ENCODE results near the gene PTCD2.

Gene PTCD2

DNA sequence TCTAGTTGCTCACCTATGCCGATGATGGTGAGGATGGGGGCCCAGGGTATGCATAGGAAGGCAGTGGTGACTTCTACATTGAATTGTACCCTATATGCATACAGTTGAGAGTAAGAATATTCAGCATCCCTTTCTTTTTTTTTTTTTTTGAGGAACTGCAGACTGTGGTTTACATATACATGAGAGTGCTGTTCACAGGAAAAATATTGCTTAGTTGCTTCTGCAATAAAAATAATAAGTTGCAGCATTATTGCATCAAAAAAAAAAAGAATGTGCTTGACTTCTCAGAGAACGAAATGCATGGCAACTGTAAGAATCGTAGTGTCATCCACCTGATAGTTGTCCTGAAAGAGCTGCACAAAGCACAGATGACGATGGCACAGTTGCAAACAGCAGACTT lies 52.8 kb downstream of the PTCD2 start:
- H3K4me1 ChIP-seq (ENCODE audit: insufficient read depth, low read length), result no peaks in the 10 kb centered on the region
- H3K4me3 ChIP-seq (ENCODE audit: low read depth in 1 of 2, low read length in 2 of 2), result no peak overlapping the region
- H3K9me3 ChIP-seq (ENCODE audit: low read length), result no peaks in the 10 kb centered on the region
- H3K9ac ChIP-seq (ENCODE audit: low read length), result no peak overlapping the region
- H3K27me3 ChIP-seq (ENCODE audit: control insufficient read depth in 1 of 2, insufficient read depth in 2 of 2, low read length in 2 of 2), result no peaks in the 10 kb centered on the region
- no peaks in the 10 kb centered on the region for H3K36me3 ChIP-seq (ENCODE audit: insufficient read depth, low read length)
- H3K27ac ChIP-seq (ENCODE audit: low read depth, low read length), result no peak overlapping the region

DNA sequence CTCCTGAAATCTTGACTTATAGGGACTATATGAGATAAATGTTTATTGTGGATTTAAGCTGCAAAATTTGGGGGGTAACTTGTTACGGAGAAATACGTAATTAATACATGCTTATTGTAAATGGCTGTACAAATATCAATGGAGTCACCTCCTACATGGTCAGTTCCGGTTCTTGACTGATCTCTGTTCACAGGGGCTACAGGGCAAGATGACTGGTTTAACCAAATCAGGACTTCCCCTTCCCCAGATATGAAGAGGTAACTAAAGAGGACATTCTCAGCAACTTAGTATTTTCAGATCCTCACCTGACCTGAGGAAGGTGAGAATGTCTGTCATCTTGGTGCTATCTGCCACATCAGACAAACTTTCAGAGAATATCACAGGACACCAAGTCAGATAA lies 54.7 kb downstream of the PTCD2 start:
- no peak overlapping the region for H3K27ac ChIP-seq (ENCODE audit: low read depth, low read length)
- no peaks in the 10 kb centered on the region for H3K36me3 ChIP-seq (ENCODE audit: insufficient read depth, low read length)
- H3K4me1 ChIP-seq (ENCODE audit: insufficient read depth, low read length), result no peaks in the 10 kb centered on the region
- no peaks in the 10 kb centered on the region for H3K9me3 ChIP-seq (ENCODE audit: low read length)
- no peak overlapping the region for H3K9ac ChIP-seq (ENCODE audit: low read length)
- H3K27me3 ChIP-seq (ENCODE audit: control insufficient read depth in 1 of 2, insufficient read depth in 2 of 2, low read length in 2 of 2), result no peaks in the 10 kb centered on the region
- H3K4me3 ChIP-seq (ENCODE audit: low read depth in 1 of 2, low read length in 2 of 2), result no peak overlapping the region

DNA sequence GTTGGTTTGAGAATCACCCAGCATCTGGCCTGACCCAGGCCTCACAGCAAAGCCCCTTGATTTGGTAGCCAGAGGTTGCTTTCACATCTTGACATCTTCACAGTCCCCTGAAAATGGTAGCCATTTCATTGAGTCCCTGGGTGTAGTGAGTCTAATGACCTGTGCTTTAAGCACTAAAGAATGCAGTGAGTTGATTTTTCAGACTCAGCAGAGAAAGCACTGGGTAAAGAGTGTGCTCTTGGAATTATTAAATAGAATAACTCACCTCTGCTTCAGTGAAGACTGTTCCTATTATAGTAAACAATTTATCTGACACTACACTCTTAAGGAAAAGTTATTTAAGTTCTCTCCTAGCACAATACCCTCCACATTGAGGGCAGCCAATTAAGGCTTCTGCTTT lies 56.2 kb downstream of the PTCD2 start:
- Histone ChIP-seq H3K9ac (ENCODE audit: low read length) (no peak overlapping the region), H3K9me3 (ENCODE audit: low read length) (no peaks in the 10 kb centered on the region), H3K4me3 (ENCODE audit: low read depth in 1 of 2, low read length in 2 of 2) (no peak overlapping the region), H3K36me3 (ENCODE audit: insufficient read depth, low read length) (no peaks in the 10 kb centered on the region), H3K27me3 (ENCODE audit: control insufficient read depth in 1 of 2, insufficient read depth in 2 of 2, low read length in 2 of 2) (no peaks in the 10 kb centered on the region), H3K4me1 (ENCODE audit: insufficient read depth, low read length) (no peaks in the 10 kb centered on the region), H3K27ac (ENCODE audit: low read depth, low read length) (no peak overlapping the region)

DNA sequence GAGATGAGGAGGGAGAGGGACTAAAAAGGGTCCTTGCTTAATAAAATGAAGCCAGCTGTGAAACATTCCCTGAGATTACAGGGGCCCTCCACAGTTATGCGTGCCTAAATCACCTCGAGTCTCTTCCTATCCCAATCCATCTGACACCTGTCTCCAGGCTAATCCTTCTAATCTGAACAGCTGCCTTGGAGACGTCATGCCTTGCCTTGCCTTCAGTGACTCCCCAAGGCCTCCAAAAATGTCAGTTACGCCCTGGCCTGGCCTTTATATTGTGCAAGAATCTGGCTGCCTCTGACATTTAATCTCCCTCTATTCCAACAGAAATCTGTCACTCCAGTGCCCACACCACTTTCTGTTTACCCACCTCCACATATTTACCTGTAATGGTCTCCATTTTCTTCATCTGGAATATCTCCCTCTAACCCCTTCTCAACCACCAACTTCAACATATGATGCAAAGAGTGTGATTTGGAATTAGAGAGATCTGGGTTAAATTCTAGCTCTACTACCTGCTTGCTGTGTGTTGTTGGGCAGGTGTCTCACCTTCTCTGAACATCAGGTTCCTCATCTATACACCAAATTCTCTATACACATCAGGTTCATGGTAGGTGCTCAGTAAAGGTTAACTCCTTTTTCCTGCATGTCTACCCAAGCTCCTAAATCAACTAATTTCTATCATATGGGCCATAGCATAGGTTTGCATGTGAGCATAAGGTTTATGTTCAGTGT lies 57.9 kb downstream of the PTCD2 start:
- Histone ChIP-seq H3K27ac (ENCODE audit: low read depth, low read length) (no peak overlapping the region), H3K4me3 (ENCODE audit: low read depth in 1 of 2, low read length in 2 of 2) (no peak overlapping the region), H3K9me3 (ENCODE audit: low read length) (no peaks in the 10 kb centered on the region), H3K27me3 (ENCODE audit: control insufficient read depth in 1 of 2, insufficient read depth in 2 of 2, low read length in 2 of 2) (no peaks in the 10 kb centered on the region), H3K36me3 (ENCODE audit: insufficient read depth, low read length) (no peaks in the 10 kb centered on the region), H3K9ac (ENCODE audit: low read length) (no peak overlapping the region), H3K4me1 (ENCODE audit: insufficient read depth, low read length) (no peaks in the 10 kb centered on the region)

DNA sequence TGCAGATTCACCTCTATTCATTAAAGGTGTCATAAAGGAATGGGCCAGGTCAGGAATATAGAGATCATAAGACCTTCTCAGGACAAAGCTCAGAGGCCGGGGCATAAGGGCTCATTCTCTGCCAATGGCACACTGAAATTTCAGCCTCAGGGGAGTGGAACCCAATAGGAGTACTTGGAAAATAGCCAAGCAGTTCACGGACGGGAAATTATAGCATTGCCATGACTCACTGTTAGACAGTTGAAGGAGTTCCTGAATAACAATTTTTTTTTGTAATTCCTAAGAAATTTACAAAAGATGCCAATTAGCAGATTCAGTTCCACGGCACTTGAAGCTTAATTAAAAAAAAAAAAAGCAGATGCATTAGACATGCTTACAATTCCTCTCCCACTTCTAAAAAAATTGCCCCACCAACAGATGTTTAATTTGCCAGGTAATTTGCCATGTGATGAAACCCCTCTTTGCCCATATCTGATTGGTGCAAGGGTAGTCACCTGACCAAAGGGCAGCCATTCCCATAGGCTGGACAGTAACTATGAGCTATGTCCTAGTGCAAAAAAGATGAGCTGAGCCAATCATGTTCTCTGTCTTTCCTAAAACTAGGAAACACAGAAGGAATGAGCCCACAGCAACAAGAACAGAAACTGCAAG lies 58.6 kb downstream of the PTCD2 start:
- Histone ChIP-seq H3K27ac (ENCODE audit: low read depth, low read length) (no peak overlapping the region), H3K27me3 (ENCODE audit: control insufficient read depth in 1 of 2, insufficient read depth in 2 of 2, low read length in 2 of 2) (no peaks in the 10 kb centered on the region), H3K4me1 (ENCODE audit: insufficient read depth, low read length) (no peaks in the 10 kb centered on the region), H3K9me3 (ENCODE audit: low read length) (no peaks in the 10 kb centered on the region), H3K36me3 (ENCODE audit: insufficient read depth, low read length) (no peaks in the 10 kb centered on the region), H3K4me3 (ENCODE audit: low read depth in 1 of 2, low read length in 2 of 2) (no peak overlapping the region), H3K9ac (ENCODE audit: low read length) (no peak overlapping the region)

DNA sequence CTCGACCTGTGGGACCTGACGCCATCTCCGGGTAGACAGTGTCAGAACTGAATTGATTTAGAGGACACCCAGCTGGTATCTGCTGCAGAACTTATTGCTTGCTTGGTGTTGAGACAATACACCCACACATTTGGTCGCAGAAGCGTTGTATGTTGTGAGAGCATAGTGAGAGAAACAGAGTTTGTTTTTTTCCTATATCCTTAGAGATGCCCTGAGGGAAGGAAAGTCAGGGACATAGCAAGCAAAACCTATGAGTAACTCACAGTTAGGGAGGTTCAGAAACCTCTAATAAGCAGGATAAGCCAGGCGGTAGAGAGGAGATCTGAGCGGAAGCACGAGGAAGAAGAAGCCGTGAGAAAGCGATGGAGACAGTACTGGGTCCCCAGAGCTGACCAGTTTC lies 59.8 kb downstream of the PTCD2 start:
- Histone ChIP-seq H3K4me1 (ENCODE audit: insufficient read depth, low read length) (no peaks in the 10 kb centered on the region), H3K9me3 (ENCODE audit: low read length) (no peaks in the 10 kb centered on the region), H3K27ac (ENCODE audit: low read depth, low read length) (no peak overlapping the region), H3K27me3 (ENCODE audit: control insufficient read depth in 1 of 2, insufficient read depth in 2 of 2, low read length in 2 of 2) (no peaks in the 10 kb centered on the region), H3K4me3 (ENCODE audit: low read depth in 1 of 2, low read length in 2 of 2) (no peak overlapping the region), H3K36me3 (ENCODE audit: insufficient read depth, low read length) (no peaks in the 10 kb centered on the region), H3K9ac (ENCODE audit: low read length) (no peak overlapping the region)

DNA sequence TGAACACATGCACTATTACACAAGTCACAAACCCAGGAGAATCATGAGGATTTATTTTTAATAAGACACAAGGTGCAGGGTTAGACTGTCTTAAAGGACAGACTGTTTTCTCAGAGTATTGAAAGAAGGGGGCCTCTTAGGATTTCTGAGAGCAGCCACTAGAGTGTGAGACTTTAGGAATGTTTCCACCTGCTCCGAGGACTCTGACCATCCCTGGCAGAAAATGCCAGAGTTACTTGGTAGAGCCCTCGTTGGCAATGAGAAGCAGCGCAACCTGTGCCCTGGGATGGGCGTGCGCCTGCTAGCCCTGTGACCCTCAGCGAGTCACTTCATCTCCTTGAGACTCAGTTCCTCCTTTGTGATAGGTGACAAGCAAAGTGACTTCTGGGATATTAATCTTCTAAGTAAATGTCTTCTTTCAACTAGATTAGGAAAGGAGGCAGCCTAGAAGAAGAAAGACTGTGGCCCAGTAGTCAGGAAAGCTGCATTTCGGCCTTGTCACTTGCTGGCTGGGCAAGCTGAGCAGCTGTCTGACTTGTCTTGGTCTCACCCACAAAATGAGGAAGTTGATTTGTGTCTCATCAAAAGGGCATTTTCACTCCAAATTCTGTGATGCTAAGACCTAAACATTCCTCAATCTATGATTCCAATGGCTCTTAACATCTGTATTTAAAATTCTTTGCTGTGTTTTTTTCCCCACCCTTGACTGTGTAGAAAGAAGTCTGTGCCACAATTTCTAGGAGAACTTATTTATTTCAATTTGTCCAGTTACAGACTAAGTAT lies 60.5 kb downstream of the PTCD2 start:
- no peaks in the 10 kb centered on the region for H3K9me3 ChIP-seq (ENCODE audit: low read length)
- H3K4me3 ChIP-seq (ENCODE audit: low read depth in 1 of 2, low read length in 2 of 2), result no peak overlapping the region
- H3K27ac ChIP-seq (ENCODE audit: low read depth, low read length), result no peak overlapping the region
- no peaks in the 10 kb centered on the region for H3K27me3 ChIP-seq (ENCODE audit: control insufficient read depth in 1 of 2, insufficient read depth in 2 of 2, low read length in 2 of 2)
- no peak overlapping the region for H3K9ac ChIP-seq (ENCODE audit: low read length)
- H3K4me1 ChIP-seq (ENCODE audit: insufficient read depth, low read length), result no peaks in the 10 kb centered on the region
- H3K36me3 ChIP-seq (ENCODE audit: insufficient read depth, low read length), result no peaks in the 10 kb centered on the region

DNA sequence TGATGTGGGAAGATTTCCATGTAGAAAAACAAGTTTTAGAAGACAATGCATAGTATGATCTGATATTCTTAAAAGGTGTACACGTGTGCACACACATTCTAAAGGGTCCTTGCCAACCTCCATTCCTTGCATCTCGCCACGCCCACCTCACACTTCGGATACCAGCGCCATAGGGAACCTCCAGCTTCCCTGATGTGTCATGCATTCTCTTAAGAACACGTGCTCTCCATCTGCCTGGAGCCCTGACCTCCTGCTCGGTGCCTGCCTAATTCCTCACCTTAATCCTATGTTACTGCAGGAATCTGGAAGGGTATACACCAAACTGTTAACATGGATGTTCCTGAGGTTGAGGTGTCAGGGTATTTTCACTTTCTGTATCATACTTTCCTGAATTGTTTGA lies 63.1 kb downstream of the PTCD2 start:
- Histone ChIP-seq H3K9ac (ENCODE audit: low read length) (no peak overlapping the region), H3K27me3 (ENCODE audit: control insufficient read depth in 1 of 2, insufficient read depth in 2 of 2, low read length in 2 of 2) (no peaks in the 10 kb centered on the region), H3K36me3 (ENCODE audit: insufficient read depth, low read length) (no peaks in the 10 kb centered on the region), H3K4me1 (ENCODE audit: insufficient read depth, low read length) (peaks cover 11% of the 10 kb centered on the region), H3K4me3 (ENCODE audit: low read depth in 1 of 2, low read length in 2 of 2) (no peak overlapping the region), H3K27ac (ENCODE audit: low read depth, low read length) (no peak overlapping the region), H3K9me3 (ENCODE audit: low read length) (no peaks in the 10 kb centered on the region)

DNA sequence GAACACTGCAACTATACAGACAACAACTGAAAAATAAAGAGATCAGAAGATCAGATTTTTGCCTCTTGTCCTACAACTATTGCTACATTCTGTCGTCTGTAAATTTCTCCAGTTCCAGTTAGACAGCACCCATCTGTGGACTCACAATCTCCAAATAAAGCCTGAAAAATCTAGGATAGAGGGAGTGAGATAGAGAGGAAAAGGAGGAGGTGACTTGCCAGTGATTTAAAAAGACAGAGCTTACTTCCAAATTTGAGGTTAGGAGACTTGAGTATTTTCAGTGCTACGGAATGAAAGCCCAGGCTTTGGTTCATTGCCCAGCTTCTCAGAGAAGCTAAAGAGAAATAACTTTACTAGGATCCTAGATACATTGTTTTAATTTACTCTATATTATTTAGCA lies 63.6 kb downstream of the PTCD2 start:
- no peaks in the 10 kb centered on the region for H3K9me3 ChIP-seq (ENCODE audit: low read length)
- H3K9ac ChIP-seq (ENCODE audit: low read length), result no peak overlapping the region
- H3K27me3 ChIP-seq (ENCODE audit: control insufficient read depth in 1 of 2, insufficient read depth in 2 of 2, low read length in 2 of 2), result no peaks in the 10 kb centered on the region
- no peak overlapping the region for H3K27ac ChIP-seq (ENCODE audit: low read depth, low read length)
- H3K4me3 ChIP-seq (ENCODE audit: low read depth in 1 of 2, low read length in 2 of 2), result no peak overlapping the region
- H3K36me3 ChIP-seq (ENCODE audit: insufficient read depth, low read length), result no peaks in the 10 kb centered on the region
- peaks cover 12% of the 10 kb centered on the region for H3K4me1 ChIP-seq (ENCODE audit: insufficient read depth, low read length)

DNA sequence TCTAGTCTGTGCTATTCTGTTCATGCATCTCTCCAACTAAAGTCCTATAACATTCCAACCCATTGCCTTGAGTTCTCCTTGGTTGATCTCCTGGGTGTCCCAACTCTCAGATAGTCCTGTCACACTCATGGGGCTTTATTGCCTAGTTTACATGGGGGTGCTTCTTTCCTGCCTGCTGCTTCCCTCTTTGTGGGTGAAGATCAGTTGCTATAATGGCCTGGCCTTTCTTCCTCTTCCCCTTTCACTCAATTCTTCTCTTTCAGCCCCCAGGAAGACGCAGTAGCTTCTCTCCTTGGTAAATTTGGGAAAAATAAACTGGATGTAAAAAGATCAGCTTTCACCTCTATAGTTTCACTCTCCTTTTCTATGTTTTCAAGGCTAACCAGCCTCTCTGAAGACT lies 66.5 kb downstream of the PTCD2 start:
- Histone ChIP-seq H3K9ac (ENCODE audit: low read length) (no peak overlapping the region), H3K4me1 (ENCODE audit: insufficient read depth, low read length) (peaks cover 17% of the 10 kb centered on the region), H3K27me3 (ENCODE audit: control insufficient read depth in 1 of 2, insufficient read depth in 2 of 2, low read length in 2 of 2) (no peaks in the 10 kb centered on the region), H3K4me3 (ENCODE audit: low read depth in 1 of 2, low read length in 2 of 2) (no peak overlapping the region), H3K9me3 (ENCODE audit: low read length) (no peaks in the 10 kb centered on the region), H3K27ac (ENCODE audit: low read depth, low read length) (no peak overlapping the region), H3K36me3 (ENCODE audit: insufficient read depth, low read length) (no peaks in the 10 kb centered on the region)

DNA sequence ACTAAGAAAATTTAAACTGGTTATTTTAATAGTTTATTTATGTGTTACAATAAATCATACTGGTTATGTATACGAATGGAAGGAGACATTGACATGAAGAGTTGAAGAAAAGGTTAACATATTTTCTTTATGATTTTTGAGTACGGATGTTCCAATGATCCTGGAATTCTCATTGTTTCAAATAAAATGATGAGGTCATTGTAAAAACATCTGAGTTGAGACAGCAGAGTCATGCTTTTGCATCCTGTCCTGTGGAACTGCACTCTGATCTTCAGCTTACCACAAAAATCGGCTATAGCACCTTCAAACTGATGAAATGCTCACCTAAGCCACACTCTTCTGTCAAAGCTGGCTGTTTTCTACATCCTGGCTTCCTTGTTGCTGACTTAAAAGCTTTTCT lies 67.8 kb downstream of the PTCD2 start:
- Histone ChIP-seq H3K27ac (ENCODE audit: low read depth, low read length) (no peak overlapping the region), H3K27me3 (ENCODE audit: control insufficient read depth in 1 of 2, insufficient read depth in 2 of 2, low read length in 2 of 2) (no peaks in the 10 kb centered on the region), H3K9me3 (ENCODE audit: low read length) (no peaks in the 10 kb centered on the region), H3K36me3 (ENCODE audit: insufficient read depth, low read length) (no peaks in the 10 kb centered on the region), H3K9ac (ENCODE audit: low read length) (no peak overlapping the region), H3K4me1 (ENCODE audit: insufficient read depth, low read length) (peaks cover 26% of the 10 kb centered on the region), H3K4me3 (ENCODE audit: low read depth in 1 of 2, low read length in 2 of 2) (no peak overlapping the region)

Data from muscle layer of colon (tissue), 2 donors.